ENCODE results near the gene MS4A10. TPM values are rescaled to one million over a fixed set of nuclear protein-coding genes. Genes with fewer than 3 reads are reported as not detected.
"Not testable (repeated sequence)": the region's sequence is repeated elsewhere in the genome, so short reads cannot be mapped to it uniquely, and the experiment has no call there.

The MS4A10 gene
- total and polyA plus RNA-seq, 7 donors: not detected

- 47 to 67% methylated on average over 4 of the region's 4 CpGs for WGBS, 2 donors
- Histone ChIP-seq H3K4me3 (no peak overlapping the region), H3K27ac (no peak overlapping the region), H3K9me3 (no peaks in the 10 kb centered on the region), H3K27me3 (peaks cover 0 to 15% (median 4%) of the 10 kb centered on the region in 3 donors), H3K4me1 (no peaks in the 10 kb centered on the region), H3K36me3 (no peaks in the 10 kb centered on the region)
- TF ChIP-seq EP300 (IDR thresholded peaks at IDR 0.05) (no peak), POLR2A (IDR thresholded peaks at IDR 0.05) (no peak), POLR2AphosphoS5 (IDR thresholded peaks at IDR 0.05) (no peak), CTCF (IDR thresholded peaks at IDR 0.05) (no peak)
- no peak for DNase-seq
- intact Hi-C loops (cut with DNase I): no loop called here
Observed at GRCh38 chr11:60753309-60753708, 31.8 kb upstream of the MS4A10 start.

- Histone ChIP-seq H3K9me3 (no peaks in the 10 kb centered on the region), H3K27ac (no peak overlapping the region), H3K36me3 (no peaks in the 10 kb centered on the region), H3K4me1 (no peaks in the 10 kb centered on the region), H3K27me3 (peaks cover 0 to 15% (median 4%) of the 10 kb centered on the region in 3 donors), H3K4me3 (no peak overlapping the region)
- WGBS, 2 donors: 85 to 90% methylated on average over 6 of the region's 6 CpGs
- TF ChIP-seq POLR2AphosphoS5 (IDR thresholded peaks at IDR 0.05) (no peak), EP300 (IDR thresholded peaks at IDR 0.05) (no peak), POLR2A (IDR thresholded peaks at IDR 0.05) (no peak), CTCF (IDR thresholded peaks at IDR 0.05) (no peak)
- intact Hi-C loops (cut with DNase I): no loop called here
- DNase-seq: no peak
Observed at GRCh38 chr11:60754887-60755286, 30.2 kb upstream of the MS4A10 start.

GRCh38 chr11:60756307-60757032, 28.7 kb upstream of the MS4A10 start, which contains the start of gene MS4A15:
Gene MS4A15 (plus strand): TSS chr11:60756867. CDS start chr11:60763734, 6,867 bp downstream.
- Histone ChIP-seq H3K27me3 (peaks cover 0 to 6% (median 0%) of the 10 kb centered on the region in 3 donors), H3K36me3 (no peaks in the 10 kb centered on the region), H3K27ac (no peak within 1 kb of the TSS), H3K9me3 (no peaks in the 10 kb centered on the region), H3K4me3 (no peak within 1 kb of the TSS), H3K4me1 (no peaks in the 10 kb centered on the region)
- TF ChIP-seq POLR2AphosphoS5 (IDR thresholded peaks at IDR 0.05): no peak
- no peak for TF ChIP-seq POLR2A (IDR thresholded peaks at IDR 0.05)
- TF ChIP-seq EP300 (IDR thresholded peaks at IDR 0.05): no peak
- no peak for TF ChIP-seq CTCF (IDR thresholded peaks at IDR 0.05)
- WGBS, 2 donors: 44 to 62% methylated on average over 14 of the region's 14 CpGs
- no peak for DNase-seq
- intact Hi-C loops (cut with DNase I): no loop called here

GRCh38 chr11:60757231-60757800, 27.8 kb upstream of the MS4A10 start:
- DNase-seq: no peak
- no peaks in the 10 kb centered on the region for H3K36me3 ChIP-seq
- H3K27me3 ChIP-seq: peaks cover 0 to 4% (median 0%) of the 10 kb centered on the region in 3 donors
- 92 to 93% methylated on average over 19 of the region's 19 CpGs for WGBS, 2 donors
- intact Hi-C loops (cut with DNase I): no loop called here
- TF ChIP-seq EP300 (IDR thresholded peaks at IDR 0.05) (no peak), POLR2A (IDR thresholded peaks at IDR 0.05) (no peak), POLR2AphosphoS5 (IDR thresholded peaks at IDR 0.05) (no peak), CTCF (IDR thresholded peaks at IDR 0.05) (no peak)
- H3K4me1 ChIP-seq: no peaks in the 10 kb centered on the region
- H3K9me3 ChIP-seq: no peaks in the 10 kb centered on the region
- no peak overlapping the region for H3K27ac ChIP-seq
- H3K4me3 ChIP-seq: no peak overlapping the region

- H3K4me3 ChIP-seq; H3K27ac ChIP-seq; H3K36me3 ChIP-seq; DNase-seq; H3K9me3 ChIP-seq; intact Hi-C loops (cut with DNase I); H3K4me1 ChIP-seq; H3K27me3 ChIP-seq: not testable (repeated sequence)
- 93 to 94% methylated on average over 4 of the region's 4 CpGs for WGBS, 2 donors
Observed at GRCh38 chr11:60758671-60759070, 26.5 kb upstream of the MS4A10 start.

GRCh38 chr11:60759438-60760225, 25.5 kb upstream of the MS4A10 start:
- H3K27me3 ChIP-seq; H3K9me3 ChIP-seq; intact Hi-C loops (cut with DNase I); H3K36me3 ChIP-seq; H3K4me1 ChIP-seq; H3K27ac ChIP-seq; DNase-seq; H3K4me3 ChIP-seq: not testable (repeated sequence)
- 69 to 84% methylated on average over 22 of the region's 22 CpGs for whole genome bisulfite sequencing, 2 donors

Measured in sigmoid colon (tissue), 7 donors.